HG02642 (cell line): ENCODE measurements around the gene MYOM3.

ENCODE experiments used
- ATAC-seq: cut with Tn5 transposase; IDR thresholded peaks from one replicate; pipeline ENCODE4 v1.9.1; 2021; ENCODE audit warnings: mild to moderate bottlenecking; ENCODE audit not compliant: unreplicated experiment, poor library complexity

The MYOM3 gene

DNA sequence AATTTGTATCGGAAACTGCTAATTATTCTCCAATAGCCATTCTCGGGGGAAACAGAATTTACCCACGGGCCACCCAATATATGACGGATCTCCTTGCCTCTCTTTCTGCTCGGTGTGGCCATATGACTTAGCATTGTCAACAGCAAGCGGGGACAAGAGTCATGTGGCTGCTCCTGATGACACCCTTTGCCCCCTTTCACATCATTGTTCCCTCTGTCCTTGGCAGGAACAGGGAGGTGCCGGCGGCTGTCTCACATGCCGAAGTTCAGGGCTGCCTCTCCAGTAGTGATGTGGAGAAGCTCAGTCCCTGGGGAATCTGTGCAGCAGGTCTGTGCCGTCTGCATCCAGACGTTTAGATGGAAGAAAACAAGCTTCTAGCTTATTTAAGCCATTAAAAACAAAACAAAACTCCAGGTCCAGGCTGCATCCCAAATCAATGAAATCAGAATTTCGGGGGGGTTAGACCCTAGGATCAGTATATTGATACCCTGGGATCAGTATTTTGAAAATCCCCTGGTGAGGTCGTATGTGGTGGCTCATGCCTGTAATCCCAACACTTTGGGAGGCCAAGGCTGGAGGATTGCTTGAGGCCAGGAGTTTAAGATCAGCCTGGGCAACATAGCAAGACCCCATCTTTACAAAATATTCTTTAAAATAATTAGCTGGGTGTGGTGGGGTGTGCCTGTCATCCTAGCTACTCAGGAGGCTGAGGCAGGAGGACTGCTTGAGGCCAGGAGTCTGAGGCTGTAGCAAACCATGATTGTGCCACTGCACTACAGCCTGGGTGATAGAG lies 10.8 kb downstream of the MYOM3 start:
- no peak for ATAC-seq

GRCh38 chr1:24098943-24099638 lies 12.8 kb downstream of the MYOM3 start:
- ATAC-seq, result no peak

GRCh38 chr1:24098102-24098501 lies 13.8 kb downstream of the MYOM3 start:
- no peak for ATAC-seq

- no peak for ATAC-seq
Measured at GRCh38 chr1:24097663-24098062, 14.3 kb downstream of the MYOM3 start.

DNA sequence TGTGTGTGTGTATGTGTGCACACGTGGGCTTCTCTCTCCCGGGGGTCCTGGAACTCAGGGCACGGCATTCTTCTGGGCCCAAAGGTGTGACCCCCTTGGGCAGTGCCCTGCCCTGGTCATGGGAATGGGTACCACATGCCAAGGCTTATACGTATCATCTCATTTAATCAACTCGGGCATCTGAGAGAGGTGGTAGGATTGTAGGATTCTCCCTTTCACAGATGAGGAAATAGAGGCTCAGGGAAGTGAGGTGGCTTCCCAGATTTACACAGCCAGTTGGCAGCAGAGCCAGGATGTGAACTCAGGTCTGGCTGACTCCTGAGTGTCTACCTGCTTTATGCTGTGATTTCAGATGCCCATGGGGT lies 15.2 kb downstream of the MYOM3 start:
- no peak for ATAC-seq

DNA sequence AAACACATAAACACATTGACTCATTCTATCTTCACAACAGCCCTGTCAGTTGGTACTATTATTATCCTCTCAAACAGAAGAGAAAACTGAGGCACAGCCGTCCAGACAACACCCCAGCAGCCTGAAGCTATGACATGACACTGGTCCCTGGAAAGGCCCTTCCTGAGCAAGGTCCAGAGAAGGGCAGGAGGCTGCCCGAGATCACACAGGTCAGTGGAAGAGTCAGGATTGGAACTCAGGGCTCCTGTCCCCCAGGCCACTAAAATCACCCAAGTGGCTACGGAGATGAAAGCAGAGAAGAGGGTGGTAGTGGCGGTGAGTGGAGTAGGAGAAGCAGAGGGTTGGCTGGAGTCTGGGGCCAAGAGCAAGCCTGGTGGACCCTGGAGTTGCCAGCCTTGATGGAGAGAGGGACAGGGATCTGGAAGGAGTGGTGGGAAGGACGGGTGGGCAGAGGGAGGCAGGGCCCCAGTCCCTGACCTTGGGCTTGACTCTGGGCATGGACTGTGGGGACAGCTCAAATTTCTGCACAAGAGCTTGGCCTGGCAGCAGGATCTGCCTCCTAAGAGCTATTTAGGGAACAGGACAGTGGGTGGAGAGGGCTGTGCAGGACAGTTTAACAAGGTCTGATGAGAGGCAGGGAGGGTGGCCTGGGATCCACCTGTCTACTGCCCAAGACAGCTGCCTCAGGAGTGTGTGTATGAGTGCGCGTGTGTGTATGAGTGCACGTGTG lies 15.8 kb downstream of the MYOM3 start:
- no peak for ATAC-seq

DNA sequence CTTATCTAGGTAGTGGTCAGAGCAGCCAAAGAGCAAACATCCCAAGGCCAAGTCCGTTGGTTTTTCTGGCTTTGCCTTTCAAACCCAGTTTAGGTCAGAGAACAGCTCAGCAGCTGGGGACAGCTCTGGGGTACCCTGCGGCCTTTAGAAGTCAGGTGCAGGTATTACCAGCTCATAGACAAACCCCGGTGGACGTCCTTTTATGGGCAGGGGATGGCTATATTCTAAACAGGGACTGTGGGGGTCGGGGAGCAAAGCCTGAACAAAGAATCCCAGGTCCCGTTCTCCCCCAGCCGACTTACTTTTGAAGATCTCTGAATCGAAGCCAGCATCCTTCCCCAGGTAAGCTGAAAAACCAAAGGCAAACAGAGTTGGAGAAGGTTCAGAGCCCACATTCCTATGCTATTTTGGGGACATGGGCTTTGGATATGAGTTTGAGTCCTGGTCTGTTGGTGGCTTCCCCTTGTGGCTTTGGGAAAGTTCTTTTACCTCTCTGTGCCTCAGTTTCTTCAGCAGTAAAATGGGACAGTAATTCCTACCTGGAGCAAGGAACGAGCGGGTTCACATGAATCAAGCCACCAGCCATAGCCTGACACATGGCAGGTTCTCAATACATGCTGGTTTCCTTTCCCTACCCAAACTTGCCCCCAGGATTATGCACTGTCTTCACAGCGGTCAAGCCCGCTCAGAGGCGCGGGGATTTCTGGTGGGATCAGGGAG lies 16.6 kb downstream of the MYOM3 start:
- ATAC-seq, result no peak

DNA sequence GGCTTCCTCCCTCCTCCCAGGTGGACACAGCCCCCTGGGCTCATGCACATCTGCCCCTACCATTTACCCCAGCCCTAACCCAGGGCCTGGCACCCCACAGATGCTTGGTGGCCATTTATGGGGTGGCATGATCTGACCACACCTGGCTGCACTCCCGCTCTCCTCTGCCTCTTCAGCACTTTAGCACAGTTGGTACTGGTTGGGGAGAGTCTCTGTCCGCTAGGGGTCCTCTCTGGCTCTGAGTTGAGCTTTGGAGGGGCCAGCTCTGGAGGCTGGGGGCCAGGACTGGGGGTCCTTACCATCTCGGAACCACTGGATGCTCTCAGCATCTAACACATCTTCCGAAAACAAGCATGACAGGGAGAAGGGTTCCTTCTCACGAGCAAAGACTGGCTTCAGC lies 17.4 kb downstream of the MYOM3 start:
- no peak for ATAC-seq

GRCh38 chr1:24093732-24094131 lies 18.2 kb downstream of the MYOM3 start:
- ATAC-seq, result no peak

- no peak for ATAC-seq
Measured at GRCh38 chr1:24092979-24093378, 19.0 kb downstream of the MYOM3 start.

DNA sequence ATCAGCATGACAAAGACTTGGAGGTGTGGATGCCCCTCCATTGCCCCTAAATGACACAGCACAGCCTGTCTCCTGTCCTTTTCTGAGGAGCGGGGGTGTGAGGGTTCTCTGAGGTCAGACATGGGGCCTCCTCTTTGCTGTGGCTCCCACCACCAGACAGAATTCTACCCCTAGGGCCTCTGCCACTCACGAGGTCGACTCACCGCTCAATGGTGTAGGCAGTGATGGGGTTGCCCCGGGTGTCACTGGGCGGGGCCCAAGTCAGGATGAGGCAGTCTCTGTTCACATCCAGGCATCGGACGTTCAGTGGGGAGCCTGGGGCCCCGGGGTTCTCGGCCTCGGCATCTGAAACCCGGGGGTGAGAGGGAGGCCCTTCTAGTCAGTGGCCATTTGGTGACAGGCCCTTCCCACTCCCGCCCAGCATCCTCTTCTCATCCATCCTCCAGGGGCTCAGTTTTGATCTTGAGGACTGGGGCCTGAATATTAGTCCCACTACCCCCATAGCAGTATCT lies 19.9 kb downstream of the MYOM3 start:
- ATAC-seq, result no peak

DNA sequence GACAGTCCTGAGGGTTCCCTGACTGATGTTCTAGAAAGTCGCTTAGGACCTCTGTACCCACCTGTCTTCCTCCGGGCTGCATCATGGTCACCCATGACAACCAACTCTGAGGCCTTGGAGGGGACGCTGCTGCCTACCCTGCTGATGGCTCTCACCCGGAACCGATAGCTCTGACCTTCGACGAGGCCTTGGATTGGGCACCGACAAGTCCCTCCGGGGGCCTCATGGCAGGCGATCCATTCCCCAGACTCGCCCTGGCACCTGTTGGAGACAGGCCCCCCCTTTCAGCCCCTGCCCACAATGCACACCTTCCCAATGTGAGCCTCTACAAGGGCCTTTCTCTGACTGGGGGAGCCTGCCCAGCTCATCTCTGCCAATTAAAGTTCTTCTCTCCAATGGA lies 21.2 kb downstream of the MYOM3 start:
- no peak for ATAC-seq

- no peak for ATAC-seq
Measured at GRCh38 chr1:24089743-24090555, 22.0 kb downstream of the MYOM3 start.

GRCh38 chr1:24089027-24089742 lies 22.8 kb downstream of the MYOM3 start:
- no peak for ATAC-seq

GRCh38 chr1:24086466-24086865 lies 25.5 kb downstream of the MYOM3 start:
- ATAC-seq, result no peak

GRCh38 chr1:24085546-24085945 lies 26.4 kb downstream of the MYOM3 start:
- no peak for ATAC-seq

DNA sequence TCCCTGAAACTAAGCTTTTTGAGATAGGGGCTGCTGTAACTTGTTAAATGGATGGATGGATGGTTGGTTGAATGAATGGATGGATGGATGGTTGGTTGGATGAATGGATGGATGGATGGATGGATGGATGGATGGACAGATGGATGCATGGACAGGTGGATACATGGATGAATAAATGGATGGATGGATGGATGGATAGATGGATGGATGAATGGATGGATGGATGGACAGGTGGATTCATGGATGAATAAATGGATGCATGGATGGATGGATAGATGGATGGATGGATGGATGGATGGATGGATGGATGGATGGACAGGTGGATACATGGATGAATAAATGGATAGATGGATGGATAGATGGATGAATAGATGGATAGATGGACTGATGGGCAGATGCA lies 26.9 kb downstream of the MYOM3 start:
- no peak for ATAC-seq

- no peak for ATAC-seq
Measured at GRCh38 chr1:24084050-24084449, 27.9 kb downstream of the MYOM3 start.

DNA sequence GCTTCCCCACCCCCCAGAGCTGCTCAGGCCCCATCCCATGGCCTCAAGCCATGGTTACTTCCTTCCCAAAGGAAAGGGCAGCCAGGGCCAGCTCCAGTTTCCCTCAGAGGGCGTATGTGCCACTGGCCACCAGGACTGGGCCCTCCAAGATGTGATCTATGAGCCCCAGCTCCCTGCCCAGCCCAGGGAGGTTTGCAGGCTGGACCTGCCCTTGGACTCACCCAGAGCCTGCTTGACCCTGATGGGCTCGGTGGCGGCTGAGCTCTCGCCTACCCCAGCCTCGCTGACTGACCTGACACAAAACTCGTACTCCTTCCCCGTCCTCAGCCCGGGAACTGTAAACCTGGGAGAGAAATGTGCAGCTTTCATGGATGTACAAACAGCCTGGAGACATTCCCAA lies 29.6 kb downstream of the MYOM3 start:
- no peak for ATAC-seq
